Measurements from ENCODE around the gene KRT25.

- TF ChIP-seq CTCF (IDR thresholded peaks at IDR 0.05) = no peak
- no peak for TF ChIP-seq POLR2A (IDR thresholded peaks at IDR 0.05)
- no peak for TF ChIP-seq EP300 (IDR thresholded peaks at IDR 0.05)
Measured at GRCh38 chr17:40738553-40738952, 16.6 kb downstream of the KRT25 start.
